Measurements from ENCODE around the gene SORT1.
A peak's percentile ranks its signal among the peaks of the same experiment; 100 is the strongest.

The SORT1 gene

GRCh38 chr1:109272021-109272799 is 125.5 kb downstream of the SORT1 start:
- DNase-seq: no peak

GRCh38 chr1:109271458-109271857 is 126.3 kb downstream of the SORT1 start:
- DNase-seq: no peak

- DNase-seq: no peak
These were observed 126.9 kb downstream of the SORT1 start for GRCh38 chr1:109270623-109271317.

- DNase-seq: no peak
These were observed 127.6 kb downstream of the SORT1 start for GRCh38 chr1:109269981-109270622.

- no peak for DNase-seq
These were observed 128.3 kb downstream of the SORT1 start for GRCh38 chr1:109269212-109269980.

- DNase-seq: no peak
These were observed 129.1 kb downstream of the SORT1 start for GRCh38 chr1:109268431-109269211.

- DNase-seq: no peak
These were observed 129.9 kb downstream of the SORT1 start for GRCh38 chr1:109267743-109268300.

- DNase-seq: no peak
These were observed 130.8 kb downstream of the SORT1 start for GRCh38 chr1:109266965-109267364.

GRCh38 chr1:109265741-109266330 is 131.9 kb downstream of the SORT1 start:
- no peak for DNase-seq

GRCh38 chr1:109265016-109265415 is 132.7 kb downstream of the SORT1 start:
- no peak for DNase-seq

- no peak for DNase-seq
These were observed 133.4 kb downstream of the SORT1 start for GRCh38 chr1:109264379-109264755.

GRCh38 chr1:109263597-109264378 is 133.9 kb downstream of the SORT1 start:
- peak; percentile 61 for DNase-seq

- no peak for DNase-seq
These were observed 134.5 kb downstream of the SORT1 start for GRCh38 chr1:109263234-109263596.

- no peak for DNase-seq
These were observed 135.3 kb downstream of the SORT1 start for GRCh38 chr1:109262231-109263055.

- DNase-seq: no peak
These were observed 136.1 kb downstream of the SORT1 start for GRCh38 chr1:109261578-109261977.

- no peak for DNase-seq
These were observed 136.7 kb downstream of the SORT1 start for GRCh38 chr1:109261006-109261405.

- DNase-seq: no peak
These were observed 137.8 kb downstream of the SORT1 start for GRCh38 chr1:109259674-109260557.

All from T1000 (cell line).